Measurements from ENCODE around the gene USP12. TPM values are rescaled to one million over a fixed set of nuclear protein-coding genes. Genes with fewer than 3 reads are reported as not detected.

The USP12 gene
- total RNA-seq, 3 donors from 2014 or later (not counting 1 experiment from before 2014, with no cell fraction given), result 44.3 to 55.3 (median 50.9) TPM

DNA sequence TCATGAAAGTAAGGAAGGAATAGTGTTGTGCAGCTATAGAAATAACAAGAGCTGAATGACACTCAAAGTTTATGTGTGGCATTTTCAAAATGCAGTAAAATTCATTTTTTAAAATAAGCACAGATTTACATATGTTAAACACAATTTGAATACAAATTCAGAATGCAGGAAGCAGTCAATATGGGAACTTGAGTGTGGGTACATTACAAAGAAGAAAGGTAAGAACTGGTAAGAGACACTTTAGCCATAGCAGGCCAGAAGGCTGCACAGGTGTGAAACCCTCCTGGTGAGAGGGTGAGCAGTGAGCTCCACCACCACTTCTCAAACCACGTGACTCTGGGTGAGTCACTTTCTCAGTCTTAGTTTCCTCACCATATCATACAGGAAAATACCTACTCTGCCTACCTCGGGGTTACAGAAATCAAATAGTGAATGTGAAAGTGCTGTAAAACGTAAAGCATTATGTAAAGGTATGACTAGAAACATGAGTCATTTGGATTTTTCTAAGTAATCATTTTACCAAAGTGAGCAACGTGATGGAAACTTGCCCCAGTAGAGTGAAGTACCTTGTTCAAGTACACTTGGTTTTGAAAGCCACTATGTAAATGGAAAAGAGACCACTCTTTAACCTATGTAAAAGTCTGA, 40.5 kb downstream of the USP12 start:
- peaks cover 12% of the 10 kb centered on the region for H3K4me1 ChIP-seq (ENCODE audit: control insufficient read depth, insufficient read depth, low read length)
- H3K27ac Mint-ChIP-seq, result peak overlapping the region; percentile 84 to 88
- H3K9me3 Mint-ChIP-seq, result no peaks in the 10 kb centered on the region
- H3K9me3 ChIP-seq (ENCODE audit: control insufficient read depth, insufficient read depth, low read length), result peaks cover 2% of the 10 kb centered on the region
- H3K36me3 Mint-ChIP-seq, result no peaks in the 10 kb centered on the region
- no peaks in the 10 kb centered on the region for H3K36me3 ChIP-seq (ENCODE audit: control insufficient read depth, insufficient read depth, low read length)
- 12% methylated on average over 4 of the region's 4 CpGs for WGBS (ENCODE audit: insufficient coverage)
- peak overlapping the region; percentile 87 for H3K27ac ChIP-seq (ENCODE audit: low read length)
- no peaks in the 10 kb centered on the region for H3K27me3 ChIP-seq (ENCODE audit: control insufficient read depth, insufficient read depth, low read length)
- no peak overlapping the region for H3K4me3 ChIP-seq (ENCODE audit: low read length)
- no peaks in the 10 kb centered on the region for H3K27me3 Mint-ChIP-seq (ENCODE audit: low read depth in 2 of 2)
- intact Hi-C loops (cut with micrococcal nuclease), result loop anchor here (1.0 kb wide), 2 partner anchors 39 to 120 kb away; partner anchors contain the start of gene RPL21
- TF ChIP-seq, protein P1, sequence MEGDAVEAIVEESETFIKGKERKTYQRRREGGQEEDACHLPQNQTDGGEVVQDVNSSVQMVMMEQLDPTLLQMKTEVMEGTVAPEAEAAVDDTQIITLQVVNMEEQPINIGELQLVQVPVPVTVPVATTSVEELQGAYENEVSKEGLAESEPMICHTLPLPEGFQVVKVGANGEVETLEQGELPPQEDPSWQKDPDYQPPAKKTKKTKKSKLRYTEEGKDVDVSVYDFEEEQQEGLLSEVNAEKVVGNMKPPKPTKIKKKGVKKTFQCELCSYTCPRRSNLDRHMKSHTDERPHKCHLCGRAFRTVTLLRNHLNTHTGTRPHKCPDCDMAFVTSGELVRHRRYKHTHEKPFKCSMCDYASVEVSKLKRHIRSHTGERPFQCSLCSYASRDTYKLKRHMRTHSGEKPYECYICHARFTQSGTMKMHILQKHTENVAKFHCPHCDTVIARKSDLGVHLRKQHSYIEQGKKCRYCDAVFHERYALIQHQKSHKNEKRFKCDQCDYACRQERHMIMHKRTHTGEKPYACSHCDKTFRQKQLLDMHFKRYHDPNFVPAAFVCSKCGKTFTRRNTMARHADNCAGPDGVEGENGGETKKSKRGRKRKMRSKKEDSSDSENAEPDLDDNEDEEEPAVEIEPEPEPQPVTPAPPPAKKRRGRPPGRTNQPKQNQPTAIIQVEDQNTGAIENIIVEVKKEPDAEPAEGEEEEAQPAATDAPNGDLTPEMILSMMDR (IDR thresholded peaks at IDR 0.05), result no peak
- H3K4me3 Mint-ChIP-seq, result peak overlapping the region; percentile 59
- peaks cover 55 to 57% of the 10 kb centered on the region in 2 donors for H3K4me1 Mint-ChIP-seq
- peak; percentile 53 to 84 for DNase-seq
- ATAC-seq, result peak; percentile 88 to 97 (median 94)

DNA sequence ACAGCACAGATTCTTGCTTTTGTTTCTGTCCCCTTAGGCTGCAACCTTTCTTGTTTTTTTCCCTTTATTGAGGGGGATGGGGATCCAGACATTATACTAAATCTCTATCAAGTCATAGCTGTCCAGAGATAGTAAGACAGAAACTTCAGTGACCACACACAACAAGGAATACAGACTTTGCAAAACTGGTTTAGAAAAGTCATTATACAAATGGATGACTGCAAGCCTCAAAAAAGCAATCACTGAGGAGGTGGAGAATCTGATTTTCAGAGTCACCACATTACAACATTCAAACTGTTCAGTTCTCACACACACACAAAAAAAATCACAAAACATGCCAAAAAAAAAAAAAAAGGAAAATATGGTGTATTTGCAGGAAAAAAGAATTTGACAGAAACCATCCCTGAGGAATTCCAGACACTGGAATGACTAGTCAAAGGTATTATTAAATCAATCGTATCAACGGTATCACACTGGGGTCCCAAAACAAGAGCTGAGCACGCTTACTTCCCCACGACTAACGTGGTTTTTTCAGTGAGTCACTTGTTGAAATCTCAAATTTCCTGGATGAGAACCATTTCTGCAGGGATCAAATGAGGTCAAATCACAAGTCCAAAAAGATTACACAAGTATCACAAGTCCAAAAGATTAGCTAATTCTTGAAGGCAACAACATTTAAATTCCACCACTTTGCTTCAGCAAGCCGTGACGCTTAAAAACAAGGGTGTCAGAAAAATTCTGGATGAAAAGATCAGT, 41.2 kb downstream of the USP12 start:
- no peaks in the 10 kb centered on the region for H3K27me3 Mint-ChIP-seq (ENCODE audit: low read depth in 2 of 2)
- Histone ChIP-seq H3K27ac (ENCODE audit: low read length) (peak overlapping the region; percentile 87), H3K4me1 (ENCODE audit: control insufficient read depth, insufficient read depth, low read length) (peaks cover 19% of the 10 kb centered on the region), H3K9me3 (ENCODE audit: control insufficient read depth, insufficient read depth, low read length) (peaks cover 2% of the 10 kb centered on the region), H3K36me3 (ENCODE audit: control insufficient read depth, insufficient read depth, low read length) (no peaks in the 10 kb centered on the region), H3K27me3 (ENCODE audit: control insufficient read depth, insufficient read depth, low read length) (no peaks in the 10 kb centered on the region), H3K4me3 (ENCODE audit: low read length) (no peak overlapping the region)
- no peaks in the 10 kb centered on the region for H3K9me3 Mint-ChIP-seq
- peaks cover 61 to 64% of the 10 kb centered on the region in 2 donors for H3K4me1 Mint-ChIP-seq
- 75% methylated on average over 7 of the region's 7 CpGs for WGBS (ENCODE audit: insufficient coverage)
- peak in 1 of 3 donors; percentile 4 for ATAC-seq
- no peaks in the 10 kb centered on the region for H3K36me3 Mint-ChIP-seq
- intact Hi-C loops (cut with micrococcal nuclease), result no loop called here
- H3K27ac Mint-ChIP-seq, result peak overlapping the region; percentile 84 to 88
- TF ChIP-seq, protein P1 (IDR thresholded peaks at IDR 0.05), result no peak
- H3K4me3 Mint-ChIP-seq, result peak overlapping the region; percentile 59
- DNase-seq, result peak in 1 of 2 donors; percentile 29

DNA sequence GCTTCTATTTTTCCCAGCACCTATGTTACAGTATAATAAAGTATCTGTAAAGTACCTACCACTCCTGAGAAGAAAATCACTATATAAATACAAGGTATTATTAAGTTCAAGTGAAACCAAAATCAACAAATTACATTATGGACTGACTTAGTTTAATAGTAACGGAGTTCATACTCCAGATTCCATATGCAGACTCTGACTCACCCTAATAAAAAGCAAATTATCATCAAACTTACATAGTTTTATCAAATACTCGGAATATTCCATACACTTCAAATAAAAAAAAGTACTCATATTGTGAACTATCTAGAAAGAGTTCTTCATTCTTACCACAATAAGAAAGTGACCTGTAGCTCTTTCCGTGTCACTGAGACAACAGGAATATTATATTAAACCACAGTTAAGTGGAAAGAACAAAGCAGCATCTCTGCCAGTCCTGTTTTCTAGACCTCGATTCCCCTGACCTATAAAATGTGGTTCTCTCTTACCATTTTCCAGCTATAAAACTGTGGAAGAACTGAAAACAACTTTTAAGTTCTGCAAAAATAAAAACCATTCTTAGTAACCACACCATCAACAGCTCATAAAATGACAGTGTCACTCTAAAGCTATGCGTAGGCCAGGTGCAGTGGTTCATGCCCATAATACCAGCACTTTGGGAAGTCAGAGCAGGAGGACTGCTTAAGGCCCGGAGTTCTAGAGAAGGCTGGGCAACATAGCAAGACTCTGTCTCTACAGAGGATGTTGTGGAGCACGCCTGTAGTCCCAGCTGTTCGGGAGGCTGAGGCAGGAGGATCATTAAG, 42.6 kb downstream of the USP12 start:
- Histone ChIP-seq H3K9me3 (ENCODE audit: control insufficient read depth, insufficient read depth, low read length) (peaks cover 2% of the 10 kb centered on the region), H3K27me3 (ENCODE audit: control insufficient read depth, insufficient read depth, low read length) (no peaks in the 10 kb centered on the region), H3K4me3 (ENCODE audit: low read length) (no peak overlapping the region), H3K36me3 (ENCODE audit: control insufficient read depth, insufficient read depth, low read length) (no peaks in the 10 kb centered on the region), H3K4me1 (ENCODE audit: control insufficient read depth, insufficient read depth, low read length) (peaks cover 19% of the 10 kb centered on the region), H3K27ac (ENCODE audit: low read length) (no peak overlapping the region)
- H3K36me3 Mint-ChIP-seq, result no peaks in the 10 kb centered on the region
- DNase-seq (no peak), ATAC-seq (no peak)
- H3K27ac Mint-ChIP-seq, result peak overlapping the region in 1 of 2 donors; percentile 84
- intact Hi-C loops (cut with micrococcal nuclease), result no loop called here
- WGBS (ENCODE audit: insufficient coverage), result 72% methylated on average over 7 of the region's 8 CpGs
- no peaks in the 10 kb centered on the region for H3K27me3 Mint-ChIP-seq (ENCODE audit: low read depth in 2 of 2)
- H3K4me3 Mint-ChIP-seq, result no peak overlapping the region
- H3K4me1 Mint-ChIP-seq, result peaks cover 65 to 75% of the 10 kb centered on the region in 2 donors
- peaks cover 0 to 1% of the 10 kb centered on the region in 2 donors for H3K9me3 Mint-ChIP-seq
- TF ChIP-seq, protein P1 (IDR thresholded peaks at IDR 0.05), result no peak

Data from natural killer cell (primary cell).